Measurements from ENCODE around the gene SEMA4F.
A peak's percentile ranks its signal among the peaks of the same experiment; 100 is the strongest.
"Not testable (repeated sequence)": the region's sequence is repeated elsewhere in the genome, so short reads cannot be mapped to it uniquely, and the experiment has no call there.

SEMA4F gene, protein sequence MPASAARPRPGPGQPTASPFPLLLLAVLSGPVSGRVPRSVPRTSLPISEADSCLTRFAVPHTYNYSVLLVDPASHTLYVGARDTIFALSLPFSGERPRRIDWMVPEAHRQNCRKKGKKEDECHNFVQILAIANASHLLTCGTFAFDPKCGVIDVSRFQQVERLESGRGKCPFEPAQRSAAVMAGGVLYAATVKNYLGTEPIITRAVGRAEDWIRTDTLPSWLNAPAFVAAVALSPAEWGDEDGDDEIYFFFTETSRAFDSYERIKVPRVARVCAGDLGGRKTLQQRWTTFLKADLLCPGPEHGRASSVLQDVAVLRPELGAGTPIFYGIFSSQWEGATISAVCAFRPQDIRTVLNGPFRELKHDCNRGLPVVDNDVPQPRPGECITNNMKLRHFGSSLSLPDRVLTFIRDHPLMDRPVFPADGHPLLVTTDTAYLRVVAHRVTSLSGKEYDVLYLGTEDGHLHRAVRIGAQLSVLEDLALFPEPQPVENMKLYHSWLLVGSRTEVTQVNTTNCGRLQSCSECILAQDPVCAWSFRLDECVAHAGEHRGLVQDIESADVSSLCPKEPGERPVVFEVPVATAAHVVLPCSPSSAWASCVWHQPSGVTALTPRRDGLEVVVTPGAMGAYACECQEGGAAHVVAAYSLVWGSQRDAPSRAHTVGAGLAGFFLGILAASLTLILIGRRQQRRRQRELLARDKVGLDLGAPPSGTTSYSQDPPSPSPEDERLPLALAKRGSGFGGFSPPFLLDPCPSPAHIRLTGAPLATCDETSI

DNA sequence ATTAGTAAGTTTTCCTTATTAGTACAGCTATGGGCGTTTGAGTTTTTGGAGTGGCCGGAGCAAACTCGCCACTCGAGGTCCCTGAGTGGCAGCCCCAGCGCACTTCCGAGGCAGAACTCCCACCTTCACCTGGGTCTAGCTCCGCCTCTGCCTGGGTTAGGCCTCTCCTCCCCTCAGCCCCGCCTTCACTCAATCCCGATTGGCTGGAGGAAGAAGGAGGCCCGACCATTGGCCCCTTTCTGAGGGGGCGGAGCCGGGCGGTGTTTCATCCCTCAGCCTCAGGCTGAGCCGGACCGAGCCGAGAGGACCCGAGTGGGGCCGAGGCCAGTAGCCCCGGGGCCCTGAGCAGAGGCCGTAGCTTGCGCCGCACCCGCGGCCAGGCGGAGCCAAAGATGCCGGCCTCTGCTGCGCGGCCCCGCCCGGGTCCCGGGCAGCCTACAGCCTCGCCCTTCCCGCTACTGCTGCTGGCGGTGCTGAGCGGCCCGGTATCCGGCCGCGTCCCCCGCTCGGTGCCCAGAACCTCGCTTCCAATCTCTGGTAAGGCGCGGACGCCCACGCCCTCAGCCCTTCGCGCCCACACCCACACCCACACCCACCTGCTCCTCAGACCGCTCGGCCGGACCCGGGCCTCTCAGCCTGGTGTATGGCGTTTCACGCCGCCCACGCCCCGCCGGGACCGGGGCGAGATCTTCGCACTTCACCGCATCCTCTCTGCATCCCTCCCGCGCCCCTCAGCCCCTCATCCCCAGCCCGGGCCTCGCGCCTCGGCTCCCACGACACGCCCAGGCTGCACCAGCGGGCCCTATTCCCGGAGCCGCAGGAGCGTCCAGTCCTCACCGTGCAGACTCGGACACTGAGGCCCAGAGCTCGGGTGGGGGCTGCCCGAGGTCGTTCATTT lies at the start of gene SEMA4F:
TSS of gene SEMA4F (plus strand) at position 263 of the 898 bp plus-strand sequence. CDS start at position 393, 130 bp downstream.
- peak; percentile 98 for DNase-seq (ENCODE audit: low read depth)

DNA sequence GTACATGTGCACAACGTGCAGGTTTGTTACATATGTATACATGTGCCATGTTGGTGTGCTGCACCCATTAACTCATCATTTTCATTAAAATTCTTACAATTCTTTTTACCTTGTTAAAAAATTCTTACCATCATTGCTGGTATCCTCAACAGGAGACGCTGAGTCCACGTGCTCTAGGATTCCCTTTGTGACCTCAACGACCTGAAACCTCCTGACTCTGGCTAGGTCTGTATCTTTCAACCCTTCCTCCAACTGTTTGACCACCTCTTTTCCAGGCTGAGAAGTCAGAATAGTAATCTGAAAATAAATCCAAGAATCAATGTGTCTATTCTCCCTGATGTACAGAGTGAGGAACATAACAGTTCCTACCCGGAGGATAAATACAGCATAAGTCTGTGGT lies 47.1 kb upstream of the SEMA4F start:
- no peak for DNase-seq (ENCODE audit: low read depth)

DNA sequence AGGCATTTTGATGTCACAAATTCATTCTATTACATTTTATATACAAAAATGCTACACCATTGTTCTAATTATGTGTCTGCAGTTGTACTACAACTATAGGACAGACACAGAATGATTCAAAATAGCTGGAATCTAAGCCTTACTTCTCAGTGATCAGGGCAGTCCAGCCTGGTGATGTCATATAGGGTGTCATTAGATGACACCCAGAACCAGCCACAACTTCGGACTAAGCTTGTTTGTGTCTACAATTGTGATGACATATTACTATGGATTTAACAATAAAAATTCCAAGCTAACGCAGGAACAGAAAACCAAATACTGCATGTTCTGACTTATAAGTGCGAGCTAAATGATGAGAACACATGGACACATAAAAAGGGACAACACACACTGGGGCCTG lies 36.9 kb upstream of the SEMA4F start:
- peak; percentile 33 for DNase-seq (ENCODE audit: low read depth)

DNA sequence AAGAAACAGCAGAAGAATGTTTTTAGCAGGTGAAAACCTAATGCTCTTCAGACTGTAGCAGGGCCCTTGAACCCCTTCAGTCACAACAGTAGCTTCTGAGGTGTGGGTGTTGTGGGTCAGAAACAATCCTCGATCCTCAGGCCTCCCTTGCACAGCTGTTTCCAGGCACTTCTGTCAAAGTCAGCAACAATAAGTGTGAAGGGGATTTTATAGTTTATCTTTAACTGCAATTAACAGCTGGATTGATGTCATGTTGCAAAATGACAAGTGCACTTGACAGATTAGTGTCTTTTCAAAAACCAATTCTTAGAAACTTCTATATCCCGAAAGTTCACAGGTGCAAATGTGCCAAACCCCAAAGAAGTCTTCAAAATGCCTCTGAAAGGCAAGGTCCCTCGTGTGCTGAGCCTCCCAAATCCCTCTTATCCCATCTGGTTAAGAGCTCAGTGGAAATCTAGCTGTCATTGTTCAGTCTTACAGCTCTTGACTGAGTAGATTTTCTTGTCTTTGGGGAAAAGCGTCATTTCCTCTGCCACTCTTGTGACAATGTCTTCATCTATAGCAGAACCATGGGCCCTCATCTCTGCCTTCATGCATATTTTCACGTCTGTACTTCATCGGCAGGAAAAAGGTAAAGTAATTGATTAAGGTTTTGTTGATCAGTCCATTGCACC lies 35.5 kb upstream of the SEMA4F start:
- no peak for DNase-seq (ENCODE audit: low read depth)

DNA sequence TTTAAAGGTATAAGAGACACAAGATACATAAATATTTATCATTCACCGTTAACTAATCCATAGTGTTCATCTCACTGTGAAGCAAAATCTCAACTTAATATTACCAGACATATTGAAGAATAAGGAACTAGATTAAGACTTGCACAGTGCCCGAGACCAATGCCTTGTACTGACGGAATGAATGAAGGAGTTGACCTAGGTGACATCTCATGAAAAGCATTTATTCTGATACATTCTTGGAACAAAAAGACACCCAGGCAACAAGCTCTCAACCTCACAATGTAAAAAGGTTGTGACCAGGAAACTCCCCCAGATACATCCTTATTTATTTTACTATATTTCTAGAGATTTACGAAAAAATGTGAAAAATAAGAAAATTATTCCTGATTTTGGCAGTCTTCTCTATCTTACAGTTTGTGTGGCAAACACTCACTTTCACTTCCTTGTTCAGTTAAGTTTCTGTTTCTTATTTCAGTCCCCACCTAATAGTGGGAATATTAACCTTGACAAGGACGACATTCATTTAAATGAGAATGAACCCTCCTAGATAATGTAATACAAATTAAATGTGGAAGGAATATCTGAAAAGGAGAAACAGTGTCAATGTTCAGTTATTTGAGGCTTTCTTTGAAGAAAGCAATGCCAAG lies 34.3 kb upstream of the SEMA4F start:
- no peak for DNase-seq (ENCODE audit: low read depth)

DNA sequence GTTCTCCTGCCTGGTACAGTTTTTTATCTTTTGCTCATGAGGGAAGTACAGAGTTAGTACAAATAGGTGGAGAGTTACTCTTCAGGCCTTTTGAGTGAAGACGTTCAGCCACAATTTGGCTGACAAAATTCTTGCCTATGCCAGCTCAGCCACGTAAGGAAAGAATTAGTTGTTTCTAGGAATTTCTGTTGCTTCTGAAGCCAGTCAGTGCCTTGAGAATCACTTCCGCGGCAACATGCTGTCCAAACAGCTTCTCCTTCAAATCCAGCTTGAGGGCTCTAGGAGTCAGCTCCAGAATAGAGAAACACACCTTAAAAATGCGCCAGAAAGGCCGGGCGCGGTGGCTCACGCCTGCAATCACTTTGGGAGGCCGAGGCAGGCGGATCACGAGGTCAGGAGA lies 33.4 kb upstream of the SEMA4F start:
- no peak for DNase-seq (ENCODE audit: low read depth)

DNA sequence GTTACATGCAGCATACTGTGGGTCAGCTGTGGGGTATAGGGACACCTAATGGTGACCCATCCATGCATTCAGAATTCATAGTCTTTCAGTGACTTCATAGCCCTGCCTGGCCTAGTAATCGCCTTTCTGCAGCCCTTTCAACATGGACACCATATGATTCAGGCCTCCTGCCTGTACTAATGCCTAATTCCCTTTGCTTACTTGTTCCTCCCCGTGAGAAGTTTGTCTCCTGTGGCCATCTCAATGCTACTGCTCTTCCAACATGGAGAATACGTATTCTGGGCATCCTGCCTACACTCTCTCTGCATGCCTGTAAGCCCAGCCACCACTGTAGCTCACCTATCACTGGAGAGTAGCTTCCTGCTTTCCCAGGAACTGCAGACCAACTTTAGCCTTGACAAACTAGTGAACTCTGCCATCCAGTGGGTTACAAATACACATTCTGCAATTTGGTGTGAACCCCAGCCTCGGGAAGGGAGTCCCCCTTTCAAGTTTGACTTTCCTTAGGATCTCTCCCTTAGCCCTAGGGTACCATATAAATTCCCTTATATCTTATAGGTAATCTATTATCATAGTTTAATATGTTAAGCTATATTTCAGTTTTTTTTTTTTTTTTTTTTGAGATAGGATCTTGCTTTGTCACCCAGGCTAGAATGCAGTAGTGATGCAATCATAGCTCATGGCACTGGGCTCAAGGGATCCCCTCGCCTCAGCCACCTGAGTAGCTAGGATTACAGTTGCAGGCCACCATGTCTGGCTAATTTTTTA lies 28.2 kb upstream of the SEMA4F start:
- peak; percentile 40 for DNase-seq (ENCODE audit: low read depth)

DNA sequence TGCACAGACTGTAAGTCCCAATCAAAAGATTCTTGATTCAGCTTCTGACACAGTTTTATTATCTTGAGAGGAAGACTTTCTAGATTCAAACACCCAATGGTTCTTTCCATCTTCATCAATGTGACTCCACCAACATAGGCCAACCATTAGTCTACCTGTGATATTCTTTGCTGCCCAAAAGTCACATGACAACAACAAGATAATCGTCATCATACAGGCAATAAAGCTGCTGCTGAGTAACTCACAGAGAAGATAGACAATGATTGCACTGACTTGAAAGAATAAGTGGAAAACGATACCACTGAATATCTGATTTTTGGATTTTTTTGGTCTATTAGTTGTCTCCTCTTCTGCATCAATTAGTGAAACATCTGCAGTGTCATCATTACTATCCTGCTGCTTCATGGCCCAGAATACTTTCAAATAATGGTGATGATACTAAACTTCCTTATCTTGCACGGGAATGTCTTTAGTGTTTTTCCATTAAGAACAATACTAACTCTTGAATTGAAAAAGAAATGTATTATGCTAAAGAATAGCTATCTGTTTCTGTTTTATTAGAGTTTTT lies 25.4 kb upstream of the SEMA4F start:
- no peak for DNase-seq (ENCODE audit: low read depth)

DNA sequence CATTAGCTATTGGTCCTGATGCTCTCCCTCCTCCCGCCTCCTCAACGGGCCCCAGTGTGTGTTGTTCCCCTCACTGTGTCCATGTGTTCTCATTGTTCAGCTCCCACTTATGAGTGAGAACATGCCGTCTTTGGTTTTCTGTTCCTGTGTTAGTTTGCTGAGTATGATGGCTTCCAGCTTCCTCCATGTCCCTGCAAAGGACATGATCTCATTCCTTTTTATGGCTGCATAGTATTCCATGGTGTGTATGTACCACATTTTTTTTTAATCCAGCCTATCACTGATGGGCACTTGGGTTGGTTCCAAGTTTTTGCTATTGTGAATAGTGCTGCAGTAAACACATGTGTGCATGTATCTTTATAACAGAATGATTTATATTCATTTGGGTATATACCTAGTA lies 23.6 kb upstream of the SEMA4F start:
- DNase-seq (ENCODE audit: low read depth) = not testable (repeated sequence)

DNA sequence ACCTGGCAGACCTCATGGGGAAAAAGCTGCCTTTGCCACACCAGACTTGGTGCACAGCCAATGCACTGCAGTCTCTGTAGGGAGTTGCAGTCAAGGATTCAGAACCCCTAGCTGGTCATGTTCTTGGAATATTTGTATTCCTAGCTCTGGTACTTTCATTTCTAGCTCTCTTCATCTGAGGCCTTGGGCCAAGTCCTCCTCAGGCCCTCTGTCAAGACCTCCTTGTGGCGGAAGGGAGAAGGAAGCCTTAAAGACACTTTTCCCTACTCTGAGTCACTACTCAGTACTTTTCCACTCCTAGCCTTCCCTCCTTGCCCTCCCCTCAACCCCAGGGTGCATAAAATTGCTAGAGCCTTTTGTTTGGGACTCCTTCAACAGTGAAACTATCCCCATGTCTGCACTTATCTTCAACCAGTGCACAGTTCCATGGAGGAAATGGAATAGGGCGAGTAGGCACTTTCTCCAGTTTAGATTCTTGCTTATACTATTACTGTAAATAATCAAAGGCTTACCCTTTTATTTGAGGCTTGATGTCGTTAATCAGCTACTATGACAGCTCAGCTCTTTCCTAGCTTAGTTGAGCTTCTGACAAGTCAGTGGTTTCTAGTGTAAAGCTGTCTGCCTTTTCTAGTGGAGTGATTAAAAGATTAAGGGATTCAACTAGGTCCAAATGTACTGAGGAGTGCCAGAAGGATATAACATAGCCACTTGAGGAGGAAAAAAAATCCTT lies 21.7 kb upstream of the SEMA4F start:
- DNase-seq (ENCODE audit: low read depth) = peak; percentile 63

DNA sequence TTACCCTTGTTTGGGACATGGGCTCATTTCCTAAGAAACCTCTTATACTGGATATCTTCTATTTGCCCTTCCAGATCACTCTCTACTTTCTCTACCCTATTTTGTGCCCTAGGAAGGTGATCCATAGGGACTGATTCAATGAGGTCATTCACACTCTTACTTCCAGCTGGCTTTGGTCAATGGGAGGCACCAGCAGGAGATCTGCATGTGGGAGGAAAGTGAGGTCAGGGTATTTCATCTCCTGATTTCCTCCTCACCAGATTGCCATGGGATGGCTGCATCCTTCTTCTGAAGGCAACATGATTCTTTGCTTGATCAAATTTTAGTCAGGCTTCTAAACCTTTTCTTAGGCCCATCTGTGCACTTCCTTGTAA lies 21.1 kb upstream of the SEMA4F start:
- DNase-seq (ENCODE audit: low read depth) = no peak

DNA sequence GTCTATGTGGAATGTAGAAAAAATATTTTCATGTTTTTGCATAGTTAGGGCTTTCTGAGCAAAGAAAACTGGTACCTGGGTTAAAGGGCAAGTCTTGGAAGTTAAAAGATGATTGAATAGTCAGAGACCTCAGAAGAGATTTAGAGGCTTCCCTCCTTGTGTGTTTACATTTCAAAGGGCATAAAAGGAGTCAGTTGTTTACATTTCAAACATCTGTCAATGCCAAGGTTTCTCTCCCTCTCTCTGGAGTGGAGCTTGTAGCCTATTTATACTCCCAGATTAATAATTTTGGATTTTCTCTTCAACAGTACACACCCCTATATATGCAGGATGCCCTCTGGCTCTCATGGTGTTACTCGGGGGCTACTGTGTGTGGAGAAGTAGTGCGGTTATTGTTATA lies 14.5 kb upstream of the SEMA4F start:
- no peak for DNase-seq (ENCODE audit: low read depth)

DNA sequence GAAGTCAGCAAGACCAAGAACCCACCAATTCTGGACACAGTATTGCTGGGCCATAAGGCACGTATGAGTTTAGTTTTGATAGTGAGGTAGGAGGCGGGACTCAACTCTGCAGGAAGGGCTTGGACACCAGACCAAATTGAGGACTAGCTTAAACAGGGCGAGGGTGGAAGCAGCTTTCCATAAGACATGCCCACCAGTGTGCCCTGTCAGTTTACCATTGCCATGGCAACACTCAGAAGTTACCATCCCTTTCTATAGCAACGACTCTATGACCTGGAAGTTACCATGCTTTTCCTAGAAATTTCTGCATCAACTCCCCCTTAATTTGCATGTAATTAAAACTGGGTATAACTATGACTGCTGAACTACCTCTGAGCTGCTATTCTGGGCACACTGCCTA lies 8.7 kb upstream of the SEMA4F start:
- no peak for DNase-seq (ENCODE audit: low read depth)

DNA sequence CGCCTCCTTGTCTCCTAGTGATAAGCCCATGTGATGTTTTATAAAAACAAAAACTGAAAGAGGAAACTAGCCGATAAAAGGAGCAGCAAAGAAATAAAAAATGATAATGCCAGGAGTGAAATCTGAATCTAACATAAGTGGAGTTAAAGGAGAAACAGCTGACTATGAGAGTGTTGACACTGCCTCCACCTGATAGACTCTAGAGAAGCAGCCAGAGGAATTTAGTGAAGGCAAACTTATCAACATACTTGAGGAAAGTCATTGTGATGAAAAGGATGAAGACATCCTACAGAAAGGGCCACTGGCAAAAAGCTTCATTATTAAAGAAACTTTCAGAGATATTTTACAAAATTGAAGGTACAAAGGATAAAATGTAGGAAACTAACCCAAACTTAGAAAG lies 7.8 kb upstream of the SEMA4F start:
- DNase-seq (ENCODE audit: low read depth) = no peak

DNA sequence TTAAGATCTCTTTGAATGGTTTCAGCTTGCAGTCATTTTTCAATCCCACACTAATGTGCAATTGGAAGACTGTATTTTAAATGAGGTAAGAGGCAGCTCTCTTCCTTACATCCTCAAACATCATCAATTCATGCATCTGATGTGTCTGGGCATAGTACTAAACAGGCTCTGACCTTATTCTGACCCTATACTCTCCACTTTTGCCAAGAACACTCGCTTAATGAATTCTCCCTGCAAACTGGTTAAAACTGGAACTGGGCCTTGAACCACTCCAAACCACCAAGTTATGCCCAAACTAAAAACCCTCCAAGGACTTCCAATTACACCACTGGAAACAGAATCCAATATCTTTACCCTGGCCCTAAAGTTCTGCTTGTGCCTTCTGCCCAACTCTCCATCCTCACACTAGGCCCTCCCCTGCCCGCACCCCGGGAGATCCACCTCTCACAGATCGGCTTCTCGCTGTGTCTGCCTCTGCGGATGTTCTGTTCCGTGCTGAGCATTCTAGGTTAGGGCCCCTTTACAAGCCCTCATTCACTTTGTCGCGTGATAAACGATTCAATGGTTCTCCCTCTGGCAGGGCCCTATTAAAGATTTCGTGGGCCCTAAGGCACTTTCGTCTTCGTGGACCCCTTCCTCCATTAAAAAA lies 7.1 kb upstream of the SEMA4F start:
- no peak for DNase-seq (ENCODE audit: low read depth)

DNA sequence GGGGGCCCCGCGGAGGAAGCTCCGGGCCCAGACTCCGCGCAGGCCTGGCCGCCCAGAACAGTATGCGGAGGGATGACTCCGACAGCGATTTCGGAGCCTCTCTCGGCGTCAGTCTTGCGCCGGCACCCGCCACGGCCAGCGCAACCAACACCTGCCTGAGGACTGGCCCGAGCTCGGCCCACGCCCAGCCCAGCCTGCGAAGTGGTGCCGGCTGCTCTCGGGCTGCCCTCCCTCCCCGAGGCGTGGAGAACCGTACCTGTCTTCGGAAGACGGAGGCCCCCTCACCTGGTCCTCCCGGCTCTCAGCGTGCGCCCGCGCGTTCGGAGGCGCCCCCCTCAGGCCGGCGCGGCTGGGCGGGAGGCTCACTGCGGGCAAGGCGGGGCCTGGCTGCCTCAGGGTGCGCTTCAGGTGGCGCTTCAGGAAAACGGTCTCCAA lies 6.0 kb upstream of the SEMA4F start, which contains the start of gene M1AP:
TSS of gene M1AP (minus strand) at position 322 of the 435 bp plus-strand sequence. CDS start 8,055 bp downstream, outside the sequence.
- DNase-seq (ENCODE audit: low read depth) = no peak

DNA sequence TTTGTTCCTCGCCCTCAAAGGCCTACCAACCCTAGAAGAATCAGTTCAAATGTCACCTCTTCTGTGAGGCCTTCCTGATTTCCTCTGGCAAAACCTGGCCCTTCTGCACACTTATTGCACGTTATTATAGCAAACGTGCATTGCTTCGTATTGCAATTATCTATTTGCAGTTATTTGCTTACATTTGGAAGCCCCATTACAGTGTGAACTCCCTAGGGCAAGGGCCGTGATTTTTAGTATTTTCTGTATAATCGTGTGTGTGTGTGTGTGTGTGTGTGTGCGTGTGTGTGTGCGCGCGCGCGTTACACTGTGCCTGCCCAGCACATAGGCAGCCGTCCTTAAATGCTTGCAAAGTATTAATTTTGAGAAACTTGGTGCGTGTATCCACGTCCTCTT lies 460 bp upstream of the SEMA4F start:
- no peak for DNase-seq (ENCODE audit: low read depth)

DNA sequence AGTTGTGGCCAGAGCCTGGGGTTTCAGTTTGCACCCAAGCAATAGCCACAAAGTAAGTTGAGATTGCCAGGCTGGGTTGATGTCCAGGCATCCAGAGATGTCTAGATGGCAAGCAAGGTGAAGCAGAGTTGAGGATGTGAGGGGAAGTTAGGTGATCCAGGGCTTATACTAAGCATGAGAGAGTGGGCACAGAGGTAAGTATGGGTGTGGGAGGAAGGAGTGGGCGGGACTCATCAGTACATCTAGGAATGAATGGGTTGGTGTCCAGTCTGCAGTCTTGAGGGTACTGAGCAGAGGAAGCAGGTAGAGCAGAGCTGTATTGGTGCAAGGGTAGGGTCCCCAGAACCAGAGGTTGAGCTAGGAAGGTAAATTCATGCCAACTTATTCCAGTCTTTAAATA lies 1.5 kb downstream of the SEMA4F start:
- DNase-seq (ENCODE audit: low read depth) = no peak

DNA sequence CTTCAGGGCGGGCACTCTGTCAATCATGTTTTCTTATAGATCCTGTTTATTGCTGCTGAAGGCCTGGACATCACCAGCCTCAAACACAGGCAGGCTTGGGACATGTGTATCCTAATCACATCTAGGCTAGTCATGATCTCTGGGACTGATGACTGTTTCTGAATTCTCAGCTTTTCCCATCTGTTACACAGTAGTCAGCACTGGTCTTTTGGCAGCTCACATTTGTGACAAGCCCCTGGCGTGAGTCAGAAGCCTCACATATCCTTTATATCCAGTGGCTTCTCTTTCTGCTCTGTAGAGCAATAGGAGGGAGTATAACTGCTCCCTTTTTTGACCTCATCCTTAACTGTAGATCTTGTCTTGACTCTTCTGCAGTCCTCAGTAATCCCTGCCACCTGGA lies 4.5 kb downstream of the SEMA4F start:
- DNase-seq (ENCODE audit: low read depth) = peak; percentile 90

Measured in ELR (cell line).